Neural progenitor cell (in vitro differentiated cells): ENCODE data around the gene CCNI2.

ENCODE experiments used
- EZH2 ChIP-seq: fragments of 200-600 bp; sonication (generic); IDR thresholded peaks from 2 replicates; pipeline ENCODE4 v1.6.1; 2017; ENCODE audit warnings: antibody characterized with exemption, mild to moderate bottlenecking, moderate library complexity
- EZH2phosphoT487 ChIP-seq: fragments of 200-600 bp; sonication (generic); IDR thresholded peaks from 2 replicates; pipeline ENCODE4 v1.6.1; 2017; ENCODE audit warnings: antibody characterized with exemption
- TF ChIP-seq, protein P1 (sequence below): fragments of 200-600 bp; sonication (generic); IDR thresholded peaks from 2 replicates; pipeline ENCODE4 v1.5.1; 2017; ENCODE audit warnings: antibody characterized with exemption, mild to moderate bottlenecking

- TF ChIP-seq, protein P1, sequence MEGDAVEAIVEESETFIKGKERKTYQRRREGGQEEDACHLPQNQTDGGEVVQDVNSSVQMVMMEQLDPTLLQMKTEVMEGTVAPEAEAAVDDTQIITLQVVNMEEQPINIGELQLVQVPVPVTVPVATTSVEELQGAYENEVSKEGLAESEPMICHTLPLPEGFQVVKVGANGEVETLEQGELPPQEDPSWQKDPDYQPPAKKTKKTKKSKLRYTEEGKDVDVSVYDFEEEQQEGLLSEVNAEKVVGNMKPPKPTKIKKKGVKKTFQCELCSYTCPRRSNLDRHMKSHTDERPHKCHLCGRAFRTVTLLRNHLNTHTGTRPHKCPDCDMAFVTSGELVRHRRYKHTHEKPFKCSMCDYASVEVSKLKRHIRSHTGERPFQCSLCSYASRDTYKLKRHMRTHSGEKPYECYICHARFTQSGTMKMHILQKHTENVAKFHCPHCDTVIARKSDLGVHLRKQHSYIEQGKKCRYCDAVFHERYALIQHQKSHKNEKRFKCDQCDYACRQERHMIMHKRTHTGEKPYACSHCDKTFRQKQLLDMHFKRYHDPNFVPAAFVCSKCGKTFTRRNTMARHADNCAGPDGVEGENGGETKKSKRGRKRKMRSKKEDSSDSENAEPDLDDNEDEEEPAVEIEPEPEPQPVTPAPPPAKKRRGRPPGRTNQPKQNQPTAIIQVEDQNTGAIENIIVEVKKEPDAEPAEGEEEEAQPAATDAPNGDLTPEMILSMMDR: no peak
- TF ChIP-seq EZH2 (no peak), EZH2phosphoT487 (no peak)
Measured at GRCh38 chr5:132788990-132789886, 42.0 kb downstream of the CCNI2 start.
